A549 (cell line): ENCODE measurements around the gene RAG2.

Experiments used
- CBX8 ChIP-seq: fragments of 200-600 bp; sonication (generic); IDR thresholded peaks from 2 replicates; pipeline ENCODE4 v1.6.1; 2016
- CEBPB ChIP-seq, 2 experiments: fragments of >200 bp in 1 of 2; sonication (Bioruptor Twin) in 1 of 2; formaldehyde crosslinking in 1 of 2; IDR thresholded peaks; 2 replicates each; pipeline ENCODE4 v1.6.1; 2012 to 2016
- EP300 ChIP-seq, 2 experiments: fragments of >200 bp; sonication (Bioruptor Twin); formaldehyde crosslinking; IDR thresholded peaks; 2 replicates in 1 of 2; 3 replicates in 1 of 2; pipeline ENCODE4 v1.6.1; 2016 to 2017
- HOXB5 ChIP-seq: fragments of 250-450 bp; sonication (Bioruptor Pico); IDR thresholded peaks from 2 replicates; pipeline ENCODE4 v1.5.0; 2020; ENCODE audit warnings: mild to moderate bottlenecking, moderate library complexity
- JUN ChIP-seq, 2 experiments: fragments of >200 bp; sonication (Bioruptor Twin); formaldehyde crosslinking; IDR thresholded peaks; 2 replicates in 1 of 2; 3 replicates in 1 of 2; pipeline ENCODE4 v1.6.1; 2016 to 2017
- NR3C1 ChIP-seq: fragments of >200 bp; sonication (Bioruptor Twin); formaldehyde crosslinking; IDR thresholded peaks from 3 replicates; pipeline ENCODE4 v1.6.1; 2017
- POLR2A ChIP-seq: IDR thresholded peaks from 2 replicates; pipeline ENCODE4 v1.6.1; 2012; ENCODE audit warnings: mild to moderate bottlenecking, low read length
- RARB ChIP-seq: fragments of 250-450 bp; sonication (Bioruptor Pico); IDR thresholded peaks from 2 replicates; pipeline ENCODE4 v1.8.0; 2021; ENCODE audit warnings: mild to moderate bottlenecking, moderate library complexity
- RCOR1 ChIP-seq: fragments of 150-350 bp; IDR thresholded peaks from 2 replicates; pipeline ENCODE4 v1.6.1; 2014; ENCODE audit warnings: antibody characterized with exemption, low read length, low read depth
- ZFP36 ChIP-seq: fragments of 450-650 bp; IDR thresholded peaks from 2 replicates; pipeline ENCODE4 v1.6.1; 2014; ENCODE audit warnings: borderline replicate concordance; ENCODE audit not compliant: partially characterized antibody
- TF ChIP-seq, protein P1 (sequence below): fragments of >200 bp; sonication (Bioruptor Twin); formaldehyde crosslinking; IDR thresholded peaks from 3 replicates; pipeline ENCODE4 v1.5.1; 2016
- TF ChIP-seq, protein P2 (sequence below): IDR thresholded peaks from 2 replicates; pipeline ENCODE4 v1.6.1; 2012
- TF ChIP-seq, protein P3 (sequence below): fragments of >200 bp; sonication (Bioruptor Twin); formaldehyde crosslinking; IDR thresholded peaks from 2 replicates; pipeline ENCODE4 v1.6.1; 2016

DNA sequence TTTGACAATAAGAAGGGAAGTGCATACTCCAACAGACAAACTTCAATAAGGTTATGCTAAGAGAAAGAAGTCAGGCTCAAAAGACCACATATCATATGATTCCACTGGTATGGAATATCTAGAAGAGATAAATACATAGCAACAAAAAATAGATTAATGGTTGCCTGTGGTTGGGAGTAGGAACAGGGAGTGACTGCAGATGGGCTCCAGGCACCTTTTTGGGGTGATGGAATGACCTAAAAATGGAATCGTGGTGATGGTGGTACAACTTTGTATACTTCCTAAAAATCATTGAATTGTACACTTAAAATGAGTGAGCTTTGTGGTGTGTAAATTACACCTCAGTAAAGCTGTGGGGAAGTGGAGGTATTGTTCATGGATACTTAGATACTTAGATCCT, 29.0 kb upstream of the RAG2 start:
- no peak for TF ChIP-seq RCOR1
- TF ChIP-seq, protein P1, sequence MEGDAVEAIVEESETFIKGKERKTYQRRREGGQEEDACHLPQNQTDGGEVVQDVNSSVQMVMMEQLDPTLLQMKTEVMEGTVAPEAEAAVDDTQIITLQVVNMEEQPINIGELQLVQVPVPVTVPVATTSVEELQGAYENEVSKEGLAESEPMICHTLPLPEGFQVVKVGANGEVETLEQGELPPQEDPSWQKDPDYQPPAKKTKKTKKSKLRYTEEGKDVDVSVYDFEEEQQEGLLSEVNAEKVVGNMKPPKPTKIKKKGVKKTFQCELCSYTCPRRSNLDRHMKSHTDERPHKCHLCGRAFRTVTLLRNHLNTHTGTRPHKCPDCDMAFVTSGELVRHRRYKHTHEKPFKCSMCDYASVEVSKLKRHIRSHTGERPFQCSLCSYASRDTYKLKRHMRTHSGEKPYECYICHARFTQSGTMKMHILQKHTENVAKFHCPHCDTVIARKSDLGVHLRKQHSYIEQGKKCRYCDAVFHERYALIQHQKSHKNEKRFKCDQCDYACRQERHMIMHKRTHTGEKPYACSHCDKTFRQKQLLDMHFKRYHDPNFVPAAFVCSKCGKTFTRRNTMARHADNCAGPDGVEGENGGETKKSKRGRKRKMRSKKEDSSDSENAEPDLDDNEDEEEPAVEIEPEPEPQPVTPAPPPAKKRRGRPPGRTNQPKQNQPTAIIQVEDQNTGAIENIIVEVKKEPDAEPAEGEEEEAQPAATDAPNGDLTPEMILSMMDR, result no peak
- no peak for TF ChIP-seq JUN (IDR thresholded peaks at IDR 0.05)
- TF ChIP-seq, protein P2, sequence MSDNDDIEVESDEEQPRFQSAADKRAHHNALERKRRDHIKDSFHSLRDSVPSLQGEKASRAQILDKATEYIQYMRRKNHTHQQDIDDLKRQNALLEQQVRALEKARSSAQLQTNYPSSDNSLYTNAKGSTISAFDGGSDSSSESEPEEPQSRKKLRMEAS, result no peak
- no peak for TF ChIP-seq POLR2A
- TF ChIP-seq EP300 (IDR thresholded peaks at IDR 0.05), result no peak
- TF ChIP-seq, protein P3, sequence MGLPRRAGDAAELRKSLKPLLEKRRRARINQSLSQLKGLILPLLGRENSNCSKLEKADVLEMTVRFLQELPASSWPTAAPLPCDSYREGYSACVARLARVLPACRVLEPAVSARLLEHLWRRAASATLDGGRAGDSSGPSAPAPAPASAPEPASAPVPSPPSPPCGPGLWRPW, result no peak
- no peak for TF ChIP-seq HOXB5 (CRISPR knock-in tag)
- TF ChIP-seq ZFP36, result no peak
- no peak for TF ChIP-seq CBX8
- no peak for TF ChIP-seq NR3C1
- TF ChIP-seq RARB (CRISPR knock-in tag), result no peak
- TF ChIP-seq CEBPB (IDR thresholded peaks at IDR 0.05), result no peak
